HG03432 (cell line): ENCODE measurements around the gene ADAM33.

Experiments
- ATAC-seq: cut with Tn5 transposase; IDR thresholded peaks from one replicate; pipeline ENCODE4 v1.9.1; 2021; ENCODE audit warnings: mild to moderate bottlenecking, moderate library complexity; ENCODE audit not compliant: unreplicated experiment

ADAM33 gene

DNA sequence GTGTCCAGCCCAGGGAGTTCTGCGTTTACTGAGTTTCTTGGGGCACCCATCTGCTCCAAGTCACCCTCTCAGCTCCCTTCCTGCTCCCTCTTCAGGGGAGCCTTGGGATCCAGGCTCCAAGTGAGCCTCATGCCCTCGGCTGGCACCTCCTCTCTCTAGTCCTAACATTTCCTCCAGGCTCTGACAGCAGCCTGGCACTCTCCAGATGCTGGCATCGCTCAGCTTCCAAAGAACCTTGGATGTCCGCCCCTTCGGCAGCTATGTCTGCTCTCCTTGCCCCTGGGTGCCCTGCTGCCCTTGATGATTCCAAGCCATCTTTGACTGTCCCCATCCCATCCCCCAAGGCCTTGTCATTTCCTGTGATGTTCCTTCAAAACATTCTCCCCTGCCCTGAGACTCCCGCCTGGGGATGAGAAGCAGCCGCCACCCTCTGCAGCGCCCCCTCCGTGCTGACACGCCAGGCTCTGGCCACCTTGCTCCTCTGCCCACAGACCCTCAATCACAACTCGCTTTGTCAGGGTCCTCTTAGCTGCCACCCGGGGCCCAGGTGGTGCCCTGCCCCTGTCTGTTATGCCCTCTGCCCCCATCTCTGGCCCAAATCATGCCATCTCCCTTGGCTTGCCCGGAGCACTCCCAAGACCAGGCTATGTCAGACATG is 12.0 kb downstream of the ADAM33 start:
- no peak for ATAC-seq

DNA sequence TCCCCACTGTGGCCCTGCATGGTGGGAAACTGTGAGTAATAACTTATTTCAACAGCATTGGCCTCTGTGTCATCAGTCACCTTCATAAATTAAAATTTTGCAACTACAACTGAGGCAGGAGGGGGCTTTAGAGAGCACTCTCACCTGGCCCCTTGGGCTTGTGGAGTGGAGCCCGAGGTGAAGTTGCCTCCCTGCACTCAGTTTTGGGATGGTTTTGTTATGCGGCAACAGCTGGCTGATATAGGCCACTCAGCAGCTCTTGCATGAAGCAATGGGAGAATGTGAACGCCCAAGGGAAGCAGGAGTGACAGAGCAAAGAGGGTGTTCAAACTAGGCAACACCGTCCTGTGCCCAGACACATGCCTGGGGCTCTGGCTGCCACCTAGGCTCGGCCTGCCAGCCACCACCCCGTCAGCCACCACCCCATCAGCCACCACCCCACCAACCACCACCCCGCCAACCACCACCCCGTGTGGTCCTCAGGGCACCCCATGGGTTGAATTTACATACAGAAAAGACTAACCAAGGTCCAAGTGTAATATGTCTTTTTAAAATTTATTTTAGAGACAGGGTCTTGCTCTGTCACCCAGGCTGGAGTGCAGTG is 14.3 kb downstream of the ADAM33 start:
- no peak for ATAC-seq

DNA sequence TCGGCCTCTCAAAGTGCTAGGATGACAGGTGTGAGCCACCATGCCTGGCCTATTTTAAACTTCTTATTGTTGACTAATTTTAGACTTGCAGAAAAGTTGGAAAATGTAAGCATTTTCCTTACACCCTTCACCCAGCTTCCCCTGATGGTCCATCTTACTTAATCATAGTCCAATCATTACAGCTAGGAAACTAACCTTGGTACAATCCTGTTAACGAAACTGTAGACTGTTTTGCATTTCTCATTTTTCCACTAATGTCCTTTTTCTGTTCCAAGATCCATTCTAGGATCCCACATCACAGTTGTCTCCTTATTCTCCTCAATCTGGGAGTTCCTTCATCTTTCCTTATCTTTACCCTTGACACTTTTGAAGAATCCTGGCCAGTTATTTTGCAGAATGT is 18.0 kb downstream of the ADAM33 start:
- no peak for ATAC-seq

DNA sequence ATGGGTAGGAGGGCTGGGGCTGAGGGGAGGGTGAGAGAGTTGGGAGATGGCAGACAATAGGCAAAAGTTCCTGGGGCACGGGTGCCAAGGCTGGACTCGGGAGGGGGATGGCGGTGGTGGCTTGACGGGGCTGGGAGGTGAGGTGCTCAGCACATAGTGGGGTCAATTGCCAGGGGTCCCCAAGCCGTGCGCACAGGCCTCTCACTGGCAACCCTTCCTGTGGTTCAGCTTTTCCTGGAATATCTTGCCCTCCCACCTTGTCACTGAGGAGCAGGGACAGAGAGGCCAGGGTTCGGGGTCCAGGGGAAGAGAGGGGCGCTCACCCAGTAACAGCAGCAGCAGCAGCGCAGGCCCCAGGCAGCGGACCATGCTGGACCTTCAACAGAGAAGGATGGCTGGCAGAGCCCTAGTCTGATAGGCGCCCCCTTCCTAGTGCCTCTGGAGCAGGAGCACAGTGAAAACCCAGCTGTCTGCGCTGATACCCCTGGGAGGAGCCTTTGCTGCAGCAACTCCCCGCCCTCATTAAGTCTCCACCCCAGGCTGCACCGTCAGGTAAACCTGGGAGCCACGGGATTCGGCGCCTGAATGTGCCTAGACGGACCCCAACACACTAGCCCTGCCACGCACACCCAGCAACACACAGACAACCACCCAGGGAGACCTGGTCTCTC is 18.6 kb downstream of the ADAM33 start, which contains the start of gene GFRA4:
Gene GFRA4 (minus strand): TSS at position 369 of the 671 bp plus-strand sequence. CDS start 0 bp downstream, at position 369.
- no peak for ATAC-seq

DNA sequence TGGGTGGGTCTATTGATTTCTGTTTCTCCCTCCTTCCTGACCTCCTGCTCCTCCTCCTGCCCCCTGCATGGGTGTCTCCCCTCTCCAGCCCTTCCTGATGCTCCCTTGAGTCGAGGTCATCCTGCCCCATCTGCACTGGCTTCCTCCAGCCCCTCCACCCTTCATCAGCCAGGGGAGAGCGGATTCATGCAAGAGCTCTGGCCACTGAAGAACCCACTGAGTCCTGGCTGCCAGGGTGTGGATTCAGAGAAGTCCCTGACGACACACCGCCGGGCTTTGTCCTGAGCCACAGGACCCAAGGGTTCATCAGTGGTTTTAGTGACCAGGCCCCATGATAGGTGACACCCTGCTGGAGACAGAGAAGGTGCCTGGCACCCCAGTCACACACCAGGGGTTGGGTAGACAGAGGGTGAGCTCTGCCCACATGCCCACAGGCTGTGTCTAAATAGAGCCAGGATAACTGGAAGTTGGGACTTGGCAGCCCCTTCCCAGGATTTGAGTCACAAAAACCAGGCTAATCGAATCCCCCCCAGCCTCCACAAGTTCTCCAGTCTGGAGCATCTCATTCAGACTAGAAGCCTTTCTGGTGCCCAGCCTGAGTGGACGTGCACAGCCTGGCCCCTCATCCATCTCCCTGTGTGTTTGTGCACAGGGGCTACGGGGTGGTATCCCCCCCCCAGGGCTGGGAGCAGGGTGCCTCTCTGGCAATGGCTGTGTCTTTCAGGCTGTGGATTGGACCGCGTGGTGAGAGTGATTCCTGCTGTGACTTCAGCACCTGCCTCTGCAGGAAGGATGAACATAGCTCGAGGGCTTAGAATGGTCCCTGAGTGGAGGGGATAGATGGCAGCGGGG is 19.8 kb downstream of the ADAM33 start:
- ATAC-seq: no peak

DNA sequence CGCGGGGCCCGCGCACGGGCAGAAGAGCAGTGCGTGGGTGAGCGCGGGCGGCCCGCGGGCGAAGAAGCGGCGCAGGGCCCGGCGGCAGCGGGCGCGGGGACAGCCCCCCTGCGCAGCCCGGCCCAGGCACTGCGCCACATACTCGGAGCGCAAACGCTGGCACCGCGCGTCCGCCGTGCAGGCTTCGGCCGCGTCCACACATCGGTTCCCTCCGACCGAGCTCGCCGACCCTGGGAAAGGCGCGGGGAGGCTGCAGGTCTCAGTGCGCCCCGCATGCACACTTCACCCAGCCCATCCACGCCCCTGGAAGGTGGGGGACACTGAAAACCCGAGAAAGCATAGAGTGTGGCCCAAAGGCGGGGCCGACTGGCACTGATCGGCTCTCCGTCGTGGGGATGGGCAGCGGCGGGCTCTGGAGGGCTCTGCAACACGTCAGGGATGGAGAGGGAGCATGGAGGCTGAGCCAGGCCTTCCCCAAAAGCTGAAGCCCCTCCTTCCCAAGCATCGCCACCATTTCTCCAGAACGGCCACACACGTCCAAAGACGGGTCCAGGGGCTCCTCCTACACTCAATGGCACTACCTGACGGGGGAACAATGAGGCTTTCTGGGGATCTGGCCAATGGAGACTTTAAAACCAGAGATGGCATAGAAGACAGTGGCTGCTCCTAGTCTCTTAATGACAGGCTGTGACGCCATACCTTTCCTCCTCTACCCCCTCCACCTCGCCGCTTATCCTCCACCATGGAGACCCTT is 20.6 kb downstream of the ADAM33 start:
- no peak for ATAC-seq

DNA sequence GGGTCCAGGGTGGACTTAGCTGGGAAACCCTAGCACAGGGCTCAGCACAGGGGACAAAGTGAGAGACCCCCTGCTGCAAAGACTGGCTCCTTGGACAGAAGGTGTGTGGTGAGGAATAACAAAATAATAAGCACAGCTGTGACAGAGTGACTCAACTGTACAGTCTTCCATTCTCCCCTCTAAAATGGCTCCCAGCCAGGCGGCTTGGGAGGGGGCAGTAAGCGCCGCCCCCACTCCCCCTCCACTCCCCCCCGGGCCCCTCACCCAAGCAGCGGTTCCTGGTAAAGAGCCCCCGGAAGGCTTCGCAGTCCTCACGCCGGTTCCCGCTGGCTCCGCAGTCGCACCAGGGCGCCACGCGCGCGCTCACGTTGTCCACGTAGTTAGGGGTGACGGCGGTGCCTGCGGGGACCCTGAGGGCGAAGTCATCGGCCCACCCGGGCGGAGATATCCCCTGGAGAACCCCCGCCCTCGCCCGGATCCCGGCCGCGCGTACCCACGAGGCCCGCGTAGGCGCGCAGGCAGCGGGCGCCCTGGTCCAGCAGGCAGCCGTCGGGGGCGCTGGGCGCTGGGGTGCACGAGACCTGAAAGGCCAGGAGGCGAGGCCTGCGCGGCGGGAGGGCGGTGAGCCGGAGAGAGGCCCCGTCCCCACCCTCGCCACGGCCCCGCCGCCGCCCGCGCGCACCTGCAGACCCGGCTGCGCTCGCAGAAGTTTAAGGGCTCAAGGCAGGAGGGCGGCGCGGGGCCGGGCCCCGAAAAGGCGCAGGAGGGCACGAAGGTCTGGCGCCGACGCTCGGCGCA is 21.3 kb downstream of the ADAM33 start:
- ATAC-seq: no peak

DNA sequence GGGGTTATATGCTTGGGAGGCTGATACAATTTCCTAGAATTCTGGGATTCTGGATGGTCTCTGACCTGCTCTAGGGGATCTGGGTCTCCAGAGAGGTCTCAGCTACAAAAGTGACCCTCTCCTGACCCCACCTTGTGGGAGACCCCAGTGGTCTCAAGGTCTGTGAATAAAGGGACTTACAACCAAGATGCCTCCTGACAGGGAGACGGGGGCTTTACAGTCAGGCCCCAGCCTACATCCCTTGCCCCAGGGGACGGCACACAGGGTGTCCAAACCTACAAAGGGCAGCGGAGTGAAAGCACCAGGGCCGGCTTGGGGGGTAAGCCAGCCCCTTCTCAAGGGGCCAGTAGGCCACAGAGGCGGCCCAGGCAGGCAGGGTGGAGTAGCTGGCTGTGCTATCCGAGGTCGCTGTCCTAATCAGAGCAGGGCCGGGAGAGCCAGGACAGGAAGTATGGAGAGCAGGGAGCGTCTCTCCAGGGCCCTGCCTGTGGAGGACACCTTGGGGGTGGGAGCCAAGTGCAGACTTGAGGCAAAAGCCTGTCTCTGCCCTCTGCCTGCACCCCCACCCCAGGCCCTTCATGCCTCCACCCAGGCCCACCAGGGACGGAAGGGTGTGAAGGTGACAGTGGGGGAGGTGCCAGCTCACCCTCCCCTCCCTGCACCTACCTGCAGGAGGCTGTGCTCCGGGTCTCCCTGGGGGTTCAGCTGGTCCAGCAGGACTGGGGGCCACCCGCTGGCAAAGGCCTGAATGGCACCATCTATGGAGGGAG is 22.1 kb downstream of the ADAM33 start:
- ATAC-seq: no peak

DNA sequence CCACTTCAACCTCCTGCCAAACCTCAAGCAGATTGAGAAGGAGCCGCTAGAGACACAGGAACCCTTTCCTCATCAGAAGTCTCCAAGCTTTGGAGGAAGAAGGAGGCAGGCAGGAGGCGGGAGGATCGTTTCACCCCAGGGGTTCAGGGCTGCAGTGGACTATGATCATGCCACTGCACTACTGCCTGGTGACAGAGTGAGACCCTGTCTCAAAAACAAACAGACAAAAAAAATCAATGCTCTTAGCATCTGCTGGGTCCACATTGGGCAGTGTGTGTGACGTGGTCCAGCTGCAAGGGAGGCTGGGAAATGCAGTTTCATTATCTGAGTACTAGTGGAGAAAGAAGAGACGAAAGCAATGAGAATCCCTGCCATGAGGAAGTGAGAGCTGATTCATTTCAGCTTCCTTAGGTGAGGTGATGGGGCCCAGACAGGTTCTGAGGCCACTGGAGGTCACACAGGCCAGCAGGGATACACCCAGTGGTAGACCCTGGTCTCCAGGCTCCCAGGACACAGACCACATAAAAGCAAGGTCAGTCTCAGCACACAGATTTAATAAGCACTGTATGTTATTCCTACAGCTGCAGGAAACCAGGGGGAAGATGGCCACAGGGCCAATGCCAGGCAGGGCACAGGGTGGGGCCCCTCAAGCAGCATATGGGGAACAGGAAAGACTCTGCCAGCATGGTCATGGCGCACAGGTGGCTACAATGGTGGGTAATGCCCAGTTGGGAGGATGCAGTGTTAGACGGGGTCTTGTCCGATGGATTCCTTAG is 22.9 kb downstream of the ADAM33 start:
- ATAC-seq: peak; percentile 91

DNA sequence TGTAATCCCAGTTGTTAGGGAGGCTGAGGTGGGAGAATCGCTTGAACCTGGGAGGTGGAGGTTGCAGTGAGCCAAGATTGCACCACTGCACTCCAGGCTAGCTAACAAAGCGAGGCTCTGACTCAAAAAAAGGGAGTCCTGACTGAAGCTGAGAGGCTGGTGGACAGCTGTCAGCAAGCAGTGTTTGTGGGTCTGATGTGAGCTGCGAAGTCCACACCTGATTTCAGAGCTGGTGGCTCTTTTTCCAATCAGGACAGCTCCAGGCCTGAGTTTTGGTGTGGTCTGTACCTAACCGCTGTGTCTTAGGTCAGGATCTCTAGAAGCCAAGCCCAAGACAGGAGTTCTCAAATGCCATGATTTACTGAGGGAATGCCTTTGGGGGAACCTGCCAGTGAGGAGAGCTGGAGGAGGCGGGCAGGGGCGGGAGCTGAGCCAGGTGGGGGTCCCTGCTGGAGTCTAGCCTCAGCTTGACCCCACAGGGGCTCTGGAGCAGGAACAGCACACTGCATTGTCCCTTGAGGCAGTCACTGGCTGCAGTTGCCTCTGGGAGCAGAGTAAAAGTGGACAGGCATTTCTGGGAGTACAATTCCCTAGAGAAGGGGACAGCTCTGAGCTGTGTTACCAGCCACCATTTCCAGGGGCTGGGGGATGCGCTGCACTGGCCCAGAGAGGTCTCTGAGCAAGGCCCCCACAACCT is 23.6 kb downstream of the ADAM33 start:
- ATAC-seq: no peak

DNA sequence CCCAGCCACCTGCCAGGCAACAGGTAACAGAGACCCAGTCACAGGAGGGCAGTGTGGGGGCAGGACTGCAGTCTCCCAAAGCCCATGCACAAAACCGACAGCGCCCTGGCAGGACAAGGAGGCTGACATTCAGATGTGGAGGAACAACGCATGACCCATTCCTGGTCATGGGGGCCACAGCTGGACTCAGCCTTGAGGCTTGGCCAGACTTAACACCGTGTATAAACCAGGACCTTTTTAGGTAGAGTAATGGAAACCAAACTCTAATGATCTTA is 26.7 kb downstream of the ADAM33 start:
- ATAC-seq: no peak

DNA sequence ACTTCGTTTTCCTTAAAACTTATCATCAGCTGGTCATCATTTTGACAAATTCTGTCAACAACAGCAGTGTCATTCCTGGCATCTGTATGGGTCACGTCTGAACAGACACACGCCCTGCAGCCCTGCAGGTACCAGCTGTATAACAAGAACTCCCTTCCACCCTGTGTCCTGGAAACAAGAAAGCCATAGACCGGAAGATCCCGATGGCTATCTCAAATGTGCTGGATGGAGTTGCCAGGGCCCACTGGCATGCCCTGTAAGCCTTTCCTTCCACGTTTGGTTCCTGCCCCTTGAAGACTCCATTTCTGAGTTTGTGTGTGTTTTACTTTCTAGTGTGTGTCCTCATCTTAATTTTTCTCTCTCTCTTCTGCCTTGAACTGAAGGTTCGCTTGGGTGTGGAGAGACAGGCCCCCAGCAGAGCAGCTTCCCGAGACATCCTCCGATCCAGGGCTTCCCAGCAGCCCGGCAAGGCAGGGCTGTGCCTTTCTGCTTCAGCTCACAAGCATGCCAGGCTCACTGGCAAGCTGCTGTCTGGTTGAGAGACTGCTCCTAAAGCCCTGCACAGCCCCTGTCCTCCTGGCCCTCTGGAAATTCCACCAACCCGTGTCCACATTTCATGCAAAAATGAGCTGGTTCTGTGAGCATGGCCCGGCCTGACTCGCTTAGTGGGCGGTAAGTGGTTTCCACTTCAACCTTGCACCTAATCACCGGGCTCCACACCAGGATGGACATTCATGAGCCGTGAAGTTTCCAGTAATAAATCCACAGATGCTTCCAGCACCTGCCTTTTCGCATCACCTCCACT is 27.3 kb downstream of the ADAM33 start:
- no peak for ATAC-seq

DNA sequence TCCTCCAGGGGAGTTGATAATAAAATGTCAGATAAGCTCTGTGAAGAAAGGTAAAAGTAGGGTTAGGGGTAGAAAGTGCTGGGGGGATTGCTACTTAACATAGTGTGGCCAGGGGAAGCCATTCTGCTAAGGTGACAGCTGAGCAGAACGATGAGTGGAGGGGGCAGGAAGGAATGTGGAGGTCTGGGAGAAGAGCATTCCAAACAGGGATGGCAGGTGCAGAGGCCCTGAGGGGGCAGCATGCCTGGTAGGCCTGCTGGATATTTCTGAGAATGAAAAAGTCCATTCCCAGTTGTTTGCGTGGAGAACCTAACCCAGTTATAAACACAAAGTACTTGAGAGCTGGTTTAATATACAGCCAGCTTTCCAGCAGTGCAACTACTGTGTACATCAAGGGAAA is 27.9 kb downstream of the ADAM33 start:
- ATAC-seq: no peak

DNA sequence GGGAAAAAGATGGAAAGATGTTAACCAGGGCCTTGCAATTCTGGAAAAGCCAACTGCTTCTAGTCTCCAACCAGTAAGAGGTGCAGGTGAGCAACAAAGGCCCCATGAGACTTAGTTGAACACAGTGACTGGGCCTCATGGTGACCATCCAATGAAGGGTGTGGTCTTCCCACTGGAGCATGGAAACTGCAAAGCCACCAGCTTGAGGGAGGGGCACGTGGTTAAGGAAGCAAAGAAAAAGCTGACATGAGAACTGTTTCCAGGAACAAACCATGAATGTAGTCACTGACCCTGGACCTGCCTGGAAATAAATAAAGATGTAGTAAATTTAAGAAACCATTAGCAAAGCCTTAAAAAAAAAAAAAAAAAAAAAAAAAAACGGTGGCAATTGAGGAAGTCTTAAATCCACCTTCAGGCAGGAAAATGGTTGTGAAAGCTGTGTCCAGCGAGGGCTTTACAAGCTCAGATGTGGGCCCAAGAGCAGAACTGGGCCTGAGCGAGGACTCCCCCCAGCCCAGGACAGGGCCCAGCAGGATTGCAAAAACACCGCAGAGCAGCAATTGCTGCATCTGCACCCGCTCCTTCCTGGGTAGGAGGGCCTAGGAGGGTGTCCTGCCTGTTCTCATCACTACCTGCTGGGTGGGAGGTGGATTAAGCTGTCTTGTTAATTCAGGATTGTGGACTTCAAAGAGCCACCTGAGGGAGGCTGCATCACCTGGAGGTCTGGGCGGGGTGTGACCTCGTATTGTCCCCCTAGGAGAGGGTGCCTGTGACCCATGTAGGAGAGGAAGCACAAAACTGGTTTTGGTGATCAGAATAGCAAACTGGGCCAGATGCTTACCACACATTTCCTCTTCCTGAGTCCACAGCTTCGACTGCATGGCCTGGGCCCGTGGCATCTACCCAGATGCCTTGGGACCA is 28.9 kb downstream of the ADAM33 start:
- ATAC-seq: no peak

DNA sequence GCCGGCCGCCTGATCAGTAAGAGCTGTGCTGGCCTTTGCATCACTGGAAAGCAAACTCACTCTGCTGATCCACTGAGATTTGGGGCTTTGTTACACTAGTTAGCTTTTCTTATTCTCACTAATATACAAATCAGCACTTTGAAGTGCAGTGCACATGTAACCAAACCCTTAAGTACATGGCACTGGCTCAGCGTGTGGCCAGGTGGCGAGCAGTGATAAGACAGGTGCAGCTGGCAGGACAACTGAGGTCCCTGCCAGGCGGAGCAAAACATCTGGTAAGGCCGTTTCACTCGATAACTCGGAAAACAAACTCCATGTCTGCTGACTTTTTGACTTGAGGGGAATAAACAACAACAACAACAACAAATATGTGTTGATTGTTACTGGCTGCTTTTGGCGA is 29.6 kb downstream of the ADAM33 start:
- no peak for ATAC-seq
